Measurements from ENCODE around the gene GALNT2.

Gene GALNT2

DNA sequence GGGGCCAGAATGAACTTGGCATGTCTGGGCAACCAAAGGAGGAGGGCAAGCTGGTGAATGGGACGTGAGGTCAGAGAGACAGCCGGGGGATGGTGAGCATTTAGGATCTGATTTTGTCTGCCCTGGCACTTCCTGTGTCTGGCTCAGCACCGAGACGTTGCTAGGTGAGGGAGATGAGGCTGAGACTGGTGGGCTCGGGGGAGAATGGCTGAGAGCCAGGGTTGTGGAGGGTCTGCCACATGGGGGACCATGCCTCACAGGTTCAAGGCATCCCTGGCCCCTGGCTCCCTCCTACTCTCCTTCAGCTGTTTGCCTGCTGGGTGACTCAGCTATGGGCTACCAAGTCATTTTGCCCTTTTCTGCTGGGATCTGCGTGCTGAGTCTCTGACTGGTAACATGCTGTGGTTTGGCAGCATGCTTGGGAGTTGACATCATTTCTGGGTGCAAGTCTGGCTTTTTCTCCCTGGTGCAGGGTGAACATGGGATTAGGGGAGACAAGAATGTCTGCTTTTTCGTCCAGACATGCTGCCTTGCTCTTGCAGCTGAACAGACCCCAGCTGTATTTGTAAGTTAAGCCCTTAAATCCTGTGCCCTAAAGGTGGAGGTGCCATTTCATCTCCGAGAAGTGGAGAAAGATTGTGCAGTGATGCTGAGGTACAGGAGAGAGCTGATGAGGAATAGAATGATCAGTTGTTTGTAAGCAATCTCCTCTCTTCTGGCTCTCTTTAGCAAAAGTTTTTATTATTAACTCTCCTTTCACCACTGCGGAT lies 17.6 kb downstream of the GALNT2 start:
- peak; percentile 96 for DNase-seq (ENCODE audit: low read depth)
- no peak overlapping the region for H3K4me3 ChIP-seq (ENCODE audit: low read depth, low read length)
- no peak for TF ChIP-seq CTCF (IDR thresholded peaks at IDR 0.05; ENCODE audit: low read depth, low read length, missing control alignments)
- in situ Hi-C loops (cut with HindIII; ENCODE audit: low sequenced_read_pairs): no loop called here

GRCh38 chr1:230085178-230085515 lies 18.1 kb downstream of the GALNT2 start:
- H3K4me3 ChIP-seq (ENCODE audit: low read depth, low read length): no peak overlapping the region
- in situ Hi-C loops (cut with HindIII; ENCODE audit: low sequenced_read_pairs): no loop called here
- no peak for DNase-seq (ENCODE audit: low read depth)
- no peak for TF ChIP-seq CTCF (IDR thresholded peaks at IDR 0.05; ENCODE audit: low read depth, low read length, missing control alignments)

GRCh38 chr1:230086151-230086550 lies 19.1 kb downstream of the GALNT2 start:
- in situ Hi-C loops (cut with HindIII; ENCODE audit: low sequenced_read_pairs): no loop called here
- H3K4me3 ChIP-seq (ENCODE audit: low read depth, low read length): no peak overlapping the region
- no peak for TF ChIP-seq CTCF (IDR thresholded peaks at IDR 0.05; ENCODE audit: low read depth, low read length, missing control alignments)
- no peak for DNase-seq (ENCODE audit: low read depth)

- in situ Hi-C loops (cut with HindIII; ENCODE audit: low sequenced_read_pairs): no loop called here
- no peak overlapping the region for H3K4me3 ChIP-seq (ENCODE audit: low read depth, low read length)
- TF ChIP-seq CTCF (IDR thresholded peaks at IDR 0.05; ENCODE audit: low read depth, low read length, missing control alignments): no peak
- DNase-seq (ENCODE audit: low read depth): no peak
These were observed 20.1 kb downstream of the GALNT2 start for GRCh38 chr1:230087028-230087716.

DNA sequence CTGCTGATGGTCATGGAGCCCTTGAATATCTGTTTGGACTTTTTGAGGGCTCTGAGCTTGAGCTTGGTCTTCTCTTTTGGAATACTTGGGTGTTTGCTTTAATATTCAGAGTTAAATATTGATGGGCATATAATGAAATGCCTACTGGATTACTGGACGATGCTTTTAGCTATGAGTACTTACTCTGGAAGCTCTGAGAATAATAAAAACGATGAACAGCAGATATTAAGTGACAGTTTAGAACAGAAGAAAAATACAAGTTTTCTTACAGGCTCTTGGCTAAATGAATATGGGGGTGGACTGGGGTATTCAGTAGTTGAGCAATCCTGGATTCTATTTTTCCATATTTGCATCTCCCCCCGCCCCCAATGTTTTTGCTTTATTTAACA lies 20.7 kb downstream of the GALNT2 start:
- H3K4me3 ChIP-seq (ENCODE audit: low read depth, low read length): no peak overlapping the region
- no peak for TF ChIP-seq CTCF (IDR thresholded peaks at IDR 0.05; ENCODE audit: low read depth, low read length, missing control alignments)

GRCh38 chr1:230090194-230090711 lies 23.2 kb downstream of the GALNT2 start:
- no peak overlapping the region for H3K4me3 ChIP-seq (ENCODE audit: low read depth, low read length)
- DNase-seq (ENCODE audit: low read depth): no peak
- in situ Hi-C loops (cut with HindIII; ENCODE audit: low sequenced_read_pairs): no loop called here
- TF ChIP-seq CTCF (IDR thresholded peaks at IDR 0.05; ENCODE audit: low read depth, low read length, missing control alignments): no peak

More for the DNA sequence above, 20.7 kb downstream of the GALNT2 start:
- in situ Hi-C loops (cut with HindIII; ENCODE audit: low sequenced_read_pairs): no loop called here
- no peak for DNase-seq (ENCODE audit: low read depth)
